ENCODE data around the gene TMEM243. TPM values are rescaled to one million over a fixed set of nuclear protein-coding genes. Genes with fewer than 3 reads are reported as not detected.
A peak's percentile ranks its signal among the peaks of the same experiment; 100 is the strongest.

Gene TMEM243
- total and polyA plus RNA-seq, 5 experiments from 2014 or later: 79.3 to 138 (median 89.5) TPM

DNA sequence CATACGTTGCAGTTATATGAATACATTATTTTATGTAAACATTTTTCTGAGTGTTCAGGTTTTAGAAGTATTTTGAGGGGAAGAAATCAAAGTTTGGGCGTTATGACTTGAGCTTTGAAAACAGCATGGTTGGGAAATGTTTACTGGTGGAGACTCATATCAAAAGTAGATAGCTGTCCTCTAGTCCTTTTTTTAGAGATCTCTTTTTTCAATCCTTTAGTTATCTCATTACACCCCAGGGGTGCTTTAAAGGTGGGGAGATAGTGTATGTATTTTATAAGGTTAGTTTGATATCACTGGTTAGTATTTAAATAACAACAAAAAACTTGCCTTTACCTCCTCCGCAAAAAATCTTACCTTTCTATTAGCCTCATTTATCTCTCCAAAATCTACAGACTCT lies 65.0 kb downstream of the TMEM243 start:
- no peak for DNase-seq
- POLR2A ChIA-PET: interaction anchor here (1.0 to 6.2 kb wide), 5 partner anchors 20 to 445 kb away, joined by 3 to 136 read pairs (median 11); partner anchors contain the start of genes CROT and TMEM243
- peak overlapping the region; percentile 53 to 98 (median 92) for H3K4me3 Mint-ChIP-seq
- peak overlapping the region in 8 of 10 donors; percentile 4 to 90 (median 46) for H3K27ac Mint-ChIP-seq
- H3K36me3 Mint-ChIP-seq: peaks cover 0 to 9% (median 2%) of the 10 kb centered on the region in 3 donors
- H3K4me1 Mint-ChIP-seq: peaks cover 24 to 72% (median 50%) of the 10 kb centered on the region in 4 donors
- H3K9me3 Mint-ChIP-seq: no peaks in the 10 kb centered on the region
- no peaks in the 10 kb centered on the region for H3K27me3 Mint-ChIP-seq
- no peak for ATAC-seq

DNA sequence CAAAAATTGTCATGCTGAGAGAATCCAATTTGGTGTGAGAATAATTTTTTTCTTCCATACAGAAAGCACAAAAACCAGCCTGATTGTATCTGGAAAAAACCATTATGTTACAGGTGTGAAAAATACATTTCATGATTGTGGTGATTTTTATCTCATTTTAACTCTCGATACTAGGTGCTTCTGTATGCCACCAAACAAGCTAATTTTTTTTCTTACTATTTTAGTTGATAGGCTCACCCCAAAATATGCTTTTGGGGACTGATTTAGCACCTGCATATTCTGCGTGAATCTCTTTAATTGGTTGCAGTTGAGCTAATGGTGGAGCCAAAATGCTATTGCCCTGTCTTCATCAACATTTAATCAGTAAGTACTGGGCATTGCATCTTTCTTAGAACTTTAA lies 65.4 kb downstream of the TMEM243 start:
- POLR2A ChIA-PET: interaction anchor here (1.0 to 6.2 kb wide), 5 partner anchors 20 to 446 kb away, joined by 3 to 136 read pairs (median 11); partner anchors contain the start of genes CROT and TMEM243
- peaks cover 24 to 68% (median 49%) of the 10 kb centered on the region in 4 donors for H3K4me1 Mint-ChIP-seq
- H3K27me3 Mint-ChIP-seq: no peaks in the 10 kb centered on the region
- no peak for DNase-seq
- peaks cover 0 to 9% (median 2%) of the 10 kb centered on the region in 3 donors for H3K36me3 Mint-ChIP-seq
- H3K4me3 Mint-ChIP-seq: peak overlapping the region; percentile 59 to 98 (median 94)
- no peaks in the 10 kb centered on the region for H3K9me3 Mint-ChIP-seq
- H3K27ac Mint-ChIP-seq: peak overlapping the region in 8 of 10 donors; percentile 15 to 90 (median 37)
- no peak for ATAC-seq

DNA sequence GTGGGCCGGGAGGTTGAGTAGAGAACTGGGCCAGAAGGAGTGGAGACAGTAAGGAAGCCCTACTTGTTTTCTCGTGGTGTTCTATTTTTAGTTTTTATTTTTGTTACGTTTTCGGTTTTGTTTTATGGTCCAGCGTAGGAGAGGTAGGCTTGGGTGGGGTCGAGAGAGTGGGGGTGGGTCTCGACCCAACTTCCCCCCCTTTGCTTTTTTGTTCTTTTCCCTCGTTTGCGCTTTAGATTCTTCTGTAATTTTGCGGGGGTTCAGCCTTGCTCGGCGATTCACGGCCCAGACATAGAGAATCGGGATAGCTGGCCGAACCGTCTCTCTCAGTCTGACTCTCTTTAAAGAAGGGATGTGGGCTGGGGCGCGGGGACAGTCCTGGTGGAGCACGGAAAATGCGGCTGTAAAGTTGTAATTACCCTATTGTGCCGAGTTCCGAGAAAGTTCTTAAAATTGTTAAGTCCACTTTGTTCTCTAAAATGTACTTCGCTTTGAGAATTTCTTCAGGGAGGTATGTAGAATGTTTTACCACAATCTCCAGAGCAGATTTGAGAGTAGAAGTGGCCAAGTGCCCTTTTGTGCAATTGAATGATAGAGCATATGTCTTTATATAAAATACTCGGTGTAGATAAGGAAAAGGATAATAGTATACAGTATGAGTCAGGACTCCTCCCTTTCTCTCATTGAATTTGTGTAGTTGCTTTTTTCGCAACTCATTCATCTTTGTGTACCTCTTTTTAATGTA lies 66.5 kb downstream of the TMEM243 start:
- Mint-ChIP-seq H3K27me3 (no peaks in the 10 kb centered on the region), H3K36me3 (peaks cover 0 to 9% (median 2%) of the 10 kb centered on the region in 3 donors), H3K9me3 (no peaks in the 10 kb centered on the region), H3K4me3 (peak overlapping the region; percentile 92 to 98 (median 94)), H3K27ac (peak overlapping the region; percentile 93 to 100 (median 97)), H3K4me1 (peaks cover 24 to 59% (median 49%) of the 10 kb centered on the region in 4 donors)
- POLR2A ChIA-PET: interaction anchor here (0.7 to 6.2 kb wide), 15 partner anchors 11 to 723 kb away, joined by 3 to 136 read pairs (median 5); partner anchors contain the start of genes CROT, DBF4, ELAPOR2 and SLC25A40
- DNase-seq: peak in 3 of 10 donors; percentile 8 to 18 (median 11)
- peak; percentile 22 to 27 for ATAC-seq

GRCh38 chr7:87152112-87152896 lies 67.2 kb downstream of the TMEM243 start, which contains the start of gene DMTF1:
Gene DMTF1 (plus strand): TSS chr7:87152453. CDS start chr7:87164942, 12,489 bp downstream.
- H3K27me3 Mint-ChIP-seq: no peaks in the 10 kb centered on the region
- ATAC-seq (peak; percentile 80 to 82), DNase-seq (peak; percentile 76 to 92 (median 85))
- peaks cover 23 to 51% (median 44%) of the 10 kb centered on the region in 4 donors for H3K4me1 Mint-ChIP-seq
- H3K9me3 Mint-ChIP-seq: no peaks in the 10 kb centered on the region
- peak within 1 kb of the TSS; percentile 93 to 100 (median 99) for H3K27ac Mint-ChIP-seq
- POLR2A ChIA-PET: interaction anchor here (0.7 to 6.2 kb wide), 15 partner anchors 10 to 724 kb away, joined by 3 to 136 read pairs (median 5); partner anchors contain the start of genes CROT, DBF4, ELAPOR2 and SLC25A40
- H3K36me3 Mint-ChIP-seq: peaks cover 0 to 9% (median 2%) of the 10 kb centered on the region in 3 donors
- peak within 1 kb of the TSS; percentile 92 to 98 (median 94) for H3K4me3 Mint-ChIP-seq

- peaks cover 0 to 9% (median 2%) of the 10 kb centered on the region in 3 donors for H3K36me3 Mint-ChIP-seq
- no peaks in the 10 kb centered on the region for H3K27me3 Mint-ChIP-seq
- H3K27ac Mint-ChIP-seq: peak overlapping the region; percentile 93 to 100 (median 99)
- DNase-seq (no peak), ATAC-seq (peak in 1 of 2 donors; percentile 39)
- H3K4me1 Mint-ChIP-seq: peaks cover 20 to 45% (median 38%) of the 10 kb centered on the region in 4 donors
- POLR2A ChIA-PET: interaction anchor here (0.8 to 6.2 kb wide), 9 partner anchors 12 to 725 kb away, joined by 3 to 136 read pairs (median 6); partner anchors contain the start of genes DBF4, ELAPOR2, SLC25A40 and TMEM243
- peak overlapping the region; percentile 92 to 98 (median 94) for H3K4me3 Mint-ChIP-seq
- no peaks in the 10 kb centered on the region for H3K9me3 Mint-ChIP-seq
These were observed 67.8 kb downstream of the TMEM243 start for GRCh38 chr7:87151729-87152111.

GRCh38 chr7:87151002-87151728 lies 68.4 kb downstream of the TMEM243 start:
- DNase-seq (no peak), ATAC-seq (no peak)
- H3K36me3 Mint-ChIP-seq: peaks cover 0 to 9% (median 2%) of the 10 kb centered on the region in 3 donors
- H3K9me3 Mint-ChIP-seq: no peaks in the 10 kb centered on the region
- no peaks in the 10 kb centered on the region for H3K27me3 Mint-ChIP-seq
- POLR2A ChIA-PET: interaction anchor here (1.5 to 6.2 kb wide), 4 partner anchors 32 to 243 kb away, joined by 3 to 136 read pairs (median 26); partner anchors contain the start of gene TMEM243
- peak overlapping the region; percentile 93 to 100 (median 99) for H3K27ac Mint-ChIP-seq
- H3K4me1 Mint-ChIP-seq: peaks cover 20 to 40% (median 33%) of the 10 kb centered on the region in 4 donors
- peak overlapping the region; percentile 92 to 98 (median 94) for H3K4me3 Mint-ChIP-seq

DNA sequence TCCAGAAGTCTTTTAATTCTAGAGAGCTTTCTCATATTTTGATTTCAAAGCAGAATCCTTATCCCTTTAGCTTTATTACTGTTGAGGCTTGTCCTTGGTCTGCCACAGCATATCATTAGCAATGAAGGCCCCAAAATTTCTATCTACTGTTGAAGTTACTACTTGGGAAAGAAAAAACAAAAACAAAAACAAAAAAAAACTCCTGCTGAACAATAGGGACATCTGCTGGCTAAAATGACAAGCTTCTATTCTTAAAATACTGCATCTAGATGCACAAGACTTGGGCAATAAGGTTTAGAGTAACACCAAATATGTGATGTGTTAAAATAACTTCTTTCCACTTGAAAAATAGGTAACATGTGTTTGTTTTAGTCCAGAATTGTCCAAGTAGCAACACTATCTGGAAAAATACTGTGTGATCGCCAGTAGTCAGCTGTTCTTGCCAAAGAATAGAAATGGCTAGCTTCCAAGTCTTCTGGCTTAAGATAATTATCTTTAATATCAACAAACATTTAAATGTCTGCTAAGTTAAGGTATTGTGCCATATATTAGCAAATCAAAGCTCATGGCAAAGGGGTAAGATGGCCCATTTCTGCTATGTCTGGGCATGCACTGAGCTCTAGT lies 71.1 kb downstream of the TMEM243 start:
- POLR2A ChIA-PET: interaction anchor here (0.8 kb wide), 2 partner anchors 64 to 71 kb away, joined by 3 to 5 read pairs; partner anchors contain the start of gene TMEM243
- Mint-ChIP-seq H3K9me3 (no peaks in the 10 kb centered on the region), H3K27me3 (peaks cover 0 to 10% (median 0%) of the 10 kb centered on the region in 5 donors), H3K36me3 (no peaks in the 10 kb centered on the region), H3K4me3 (no peak overlapping the region), H3K27ac (no peak overlapping the region), H3K4me1 (peaks cover 10 to 21% (median 12%) of the 10 kb centered on the region in 4 donors)
- ATAC-seq (no peak), DNase-seq (peak in 1 of 10 donors; percentile 14)

GRCh38 chr7:87147500-87147899 lies 72.0 kb downstream of the TMEM243 start:
- no peak for DNase-seq
- H3K27ac Mint-ChIP-seq: no peak overlapping the region
- ATAC-seq: no peak
- no peaks in the 10 kb centered on the region for H3K36me3 Mint-ChIP-seq
- no peak overlapping the region for H3K4me3 Mint-ChIP-seq
- peaks cover 4 to 12% (median 7%) of the 10 kb centered on the region in 4 donors for H3K4me1 Mint-ChIP-seq
- H3K27me3 Mint-ChIP-seq: peaks cover 0 to 10% (median 0%) of the 10 kb centered on the region in 5 donors
- POLR2A ChIA-PET: interaction anchor here (1.1 kb wide), 1 partner anchor 11 kb away, joined by 3 read pairs; no protein-coding TSS in a partner anchor
- H3K9me3 Mint-ChIP-seq: no peaks in the 10 kb centered on the region

DNA sequence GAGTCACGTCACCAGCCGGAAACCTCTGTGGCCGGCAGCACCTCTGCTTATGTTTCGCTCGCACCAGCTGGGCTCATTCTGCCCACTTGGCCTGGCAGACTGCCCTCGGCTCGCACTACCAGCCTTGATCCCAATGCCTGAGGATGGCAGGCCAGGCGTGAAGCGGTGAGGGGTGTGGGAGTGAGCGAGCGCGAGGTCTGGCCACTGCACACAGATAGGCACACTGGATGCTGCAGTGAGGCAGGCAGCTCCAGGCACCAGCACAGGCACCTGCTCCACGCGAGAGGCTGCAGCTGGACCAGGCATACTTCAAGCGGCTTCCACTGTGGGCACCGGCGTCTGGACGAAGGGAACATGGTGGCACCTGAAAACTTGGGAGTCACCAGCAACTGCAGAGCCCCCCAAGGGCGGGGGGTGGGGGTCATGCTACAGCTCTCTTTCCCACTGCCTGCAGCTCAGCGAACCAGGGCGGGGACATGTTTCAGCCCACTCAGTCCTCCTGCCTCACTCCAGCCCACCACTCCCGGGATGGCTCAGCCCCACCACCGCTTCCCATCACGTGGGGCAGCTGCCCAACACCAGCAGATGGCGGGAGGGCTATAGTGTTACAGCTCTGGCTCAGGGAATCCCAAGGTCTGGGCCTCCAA lies 72.7 kb downstream of the TMEM243 start:
- Mint-ChIP-seq H3K4me1 (peaks cover 2 to 12% (median 5%) of the 10 kb centered on the region in 4 donors), H3K9me3 (no peaks in the 10 kb centered on the region), H3K36me3 (no peaks in the 10 kb centered on the region), H3K27me3 (peaks cover 0 to 10% (median 0%) of the 10 kb centered on the region in 5 donors), H3K4me3 (no peak overlapping the region), H3K27ac (no peak overlapping the region)
- POLR2A ChIA-PET: interaction anchor here (1.1 kb wide), 1 partner anchor 10 kb away, joined by 3 read pairs; no protein-coding TSS in a partner anchor
- no peak for DNase-seq
- ATAC-seq: no peak

Measured in naive thymus-derived CD8-positive, alpha-beta T cell (primary cell).